ENCODE results near the gene RADX. TPM values are rescaled to one million over a fixed set of nuclear protein-coding genes. Genes with fewer than 3 reads are reported as not detected.
"Not testable (repeated sequence)": the region's sequence is repeated elsewhere in the genome, so short reads cannot be mapped to it uniquely, and the experiment has no call there.

The RADX gene
- total RNA-seq, 1 donor from 2014 or later = 10.0 TPM

- no peaks in the 10 kb centered on the region for H3K36me3 ChIP-seq (ENCODE audit: control insufficient read depth, insufficient read depth, low read length)
Measured at GRCh38 chrX:106649523-106650428, 38.0 kb downstream of the RADX start.

DNA sequence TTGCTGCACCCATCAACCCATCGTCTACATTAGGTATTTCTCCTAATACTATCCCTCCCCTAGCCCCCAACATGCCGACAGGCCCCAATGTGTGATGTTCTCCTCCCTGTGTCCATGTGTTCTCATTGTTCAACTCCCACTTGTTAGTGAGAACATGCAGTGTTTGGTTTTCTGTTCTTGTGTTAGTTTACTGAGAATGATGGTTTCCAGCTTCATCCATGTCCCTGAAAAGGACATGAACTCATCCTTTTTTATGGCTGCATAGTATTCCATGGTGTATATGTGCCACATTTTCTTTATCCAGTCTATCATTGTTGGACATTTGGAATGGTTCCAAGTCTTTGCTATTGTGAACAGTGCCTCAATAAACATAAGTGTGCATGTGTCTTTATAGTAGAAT is 41.8 kb downstream of the RADX start:
- not testable (repeated sequence) for H3K4me3 ChIP-seq (ENCODE audit: low read depth, low read length); H3K36me3 ChIP-seq (ENCODE audit: control insufficient read depth, insufficient read depth, low read length); H3K27me3 ChIP-seq (ENCODE audit: control insufficient read depth, insufficient read depth, low read length); DNase-seq (ENCODE audit: low read depth)

More at GRCh38 chrX:106649523-106650428, 38.0 kb downstream of the RADX start:
- no peak for TF ChIP-seq CTCF (IDR thresholded peaks at IDR 0.05; ENCODE audit: insufficient read depth, low read length, poor library complexity, severe bottlenecking)
- DNase-seq (ENCODE audit: low read depth) = no peak
- H3K27me3 ChIP-seq (ENCODE audit: control insufficient read depth, insufficient read depth, low read length) = no peaks in the 10 kb centered on the region
- H3K4me3 ChIP-seq (ENCODE audit: low read depth, low read length) = no peak overlapping the region

DNA sequence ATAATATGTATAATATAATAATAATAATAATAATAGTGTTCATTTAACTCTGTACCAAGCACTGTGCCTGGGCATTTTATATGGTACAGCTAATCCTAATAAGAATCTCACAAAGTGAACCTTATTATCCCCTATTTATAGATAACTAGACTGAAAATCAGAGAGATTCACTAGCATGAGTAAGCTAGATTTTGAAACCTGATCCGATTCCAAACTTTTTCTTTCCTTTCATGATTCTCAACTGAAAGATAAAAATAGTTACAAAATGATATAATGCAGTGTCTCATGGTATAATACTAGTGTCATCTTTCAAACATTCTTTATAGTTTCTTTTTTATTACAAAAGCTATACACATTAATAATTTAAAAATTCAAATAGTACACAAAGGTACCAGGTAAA is 58.9 kb downstream of the RADX start:
- Histone ChIP-seq H3K27me3 (ENCODE audit: control insufficient read depth, insufficient read depth, low read length) (no peaks in the 10 kb centered on the region), H3K4me3 (ENCODE audit: low read depth, low read length) (no peak overlapping the region), H3K36me3 (ENCODE audit: control insufficient read depth, insufficient read depth, low read length) (no peaks in the 10 kb centered on the region)
- DNase-seq (ENCODE audit: low read depth) = no peak
- no peak for TF ChIP-seq CTCF (IDR thresholded peaks at IDR 0.05; ENCODE audit: insufficient read depth, low read length, poor library complexity, severe bottlenecking)

DNA sequence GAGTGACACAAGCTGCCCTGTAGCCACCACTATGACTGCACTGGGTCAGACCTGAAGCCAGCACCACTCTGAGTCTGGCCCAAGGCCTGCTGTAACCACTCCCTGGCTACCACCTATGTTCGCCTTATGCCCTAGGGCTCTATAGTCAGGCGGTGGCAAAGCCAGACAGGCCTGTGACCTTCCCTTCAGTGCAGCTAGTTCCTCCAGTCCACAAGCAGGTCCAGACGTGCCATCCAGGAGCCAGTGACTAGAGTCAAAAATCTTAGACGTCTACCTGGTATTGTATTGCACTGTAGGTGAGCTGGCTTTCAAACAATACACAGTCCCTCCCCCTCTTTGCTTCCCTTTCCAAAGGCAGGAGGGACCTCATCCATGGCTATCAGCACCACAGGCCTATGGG is 60.7 kb downstream of the RADX start:
- H3K36me3 ChIP-seq (ENCODE audit: control insufficient read depth, insufficient read depth, low read length) = no peaks in the 10 kb centered on the region
- DNase-seq (ENCODE audit: low read depth) = no peak
- no peaks in the 10 kb centered on the region for H3K27me3 ChIP-seq (ENCODE audit: control insufficient read depth, insufficient read depth, low read length)
- no peak overlapping the region for H3K4me3 ChIP-seq (ENCODE audit: low read depth, low read length)
- no peak for TF ChIP-seq CTCF (IDR thresholded peaks at IDR 0.05; ENCODE audit: insufficient read depth, low read length, poor library complexity, severe bottlenecking)

DNA sequence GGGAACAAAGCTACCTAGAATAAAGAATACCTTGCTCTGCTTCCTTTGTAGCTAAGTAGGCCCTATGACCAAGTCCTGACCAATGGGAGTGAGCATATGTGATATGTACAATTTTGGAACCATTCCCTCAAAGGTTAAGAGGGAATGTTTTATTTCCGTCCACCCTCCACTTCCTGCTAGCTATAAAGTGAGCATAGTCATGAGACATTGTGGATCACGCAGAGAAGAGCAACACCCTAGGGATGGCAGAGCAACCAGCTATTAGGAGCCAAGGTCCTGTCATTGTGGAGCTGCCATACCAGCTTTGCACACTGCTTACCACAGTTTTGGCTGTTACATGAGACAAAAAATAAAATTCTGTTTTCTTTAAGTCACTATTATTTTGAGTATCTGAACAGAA is 68.9 kb downstream of the RADX start:
- Histone ChIP-seq H3K4me3 (ENCODE audit: low read depth, low read length) (no peak overlapping the region), H3K36me3 (ENCODE audit: control insufficient read depth, insufficient read depth, low read length) (no peaks in the 10 kb centered on the region), H3K27me3 (ENCODE audit: control insufficient read depth, insufficient read depth, low read length) (no peaks in the 10 kb centered on the region)
- TF ChIP-seq CTCF (IDR thresholded peaks at IDR 0.05; ENCODE audit: insufficient read depth, low read length, poor library complexity, severe bottlenecking) = no peak
- DNase-seq (ENCODE audit: low read depth) = no peak

DNA sequence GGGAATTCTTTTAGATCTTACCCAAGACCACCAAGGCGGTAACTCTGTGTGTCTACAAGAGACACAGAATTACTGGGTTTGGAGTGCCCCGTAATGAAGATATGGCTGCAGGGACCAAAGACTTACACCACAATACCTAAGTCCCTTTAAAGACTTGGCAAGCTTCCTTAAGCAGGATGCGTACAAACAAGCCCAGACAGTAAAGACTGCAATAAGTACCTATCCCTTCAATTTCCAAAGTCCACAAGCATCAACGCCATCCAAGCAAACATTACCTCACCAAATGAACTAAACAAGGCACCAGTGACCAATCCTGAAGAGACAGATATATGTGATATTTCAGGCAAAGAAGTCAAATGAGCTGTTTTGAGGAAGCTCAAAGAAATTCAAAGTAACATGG is 72.4 kb downstream of the RADX start:
- no peaks in the 10 kb centered on the region for H3K27me3 ChIP-seq (ENCODE audit: control insufficient read depth, insufficient read depth, low read length)
- H3K4me3 ChIP-seq (ENCODE audit: low read depth, low read length) = no peak overlapping the region
- no peak for DNase-seq (ENCODE audit: low read depth)
- TF ChIP-seq CTCF (IDR thresholded peaks at IDR 0.05; ENCODE audit: insufficient read depth, low read length, poor library complexity, severe bottlenecking) = no peak
- no peaks in the 10 kb centered on the region for H3K36me3 ChIP-seq (ENCODE audit: control insufficient read depth, insufficient read depth, low read length)
